Measurements from ENCODE around the gene GDPD5. TPM values are rescaled to one million over a fixed set of nuclear protein-coding genes. Genes with fewer than 3 reads are reported as not detected.
A peak's percentile ranks its signal among the peaks of the same experiment; 100 is the strongest.

Gene GDPD5
- total and polyA plus RNA-seq, 2 donors (not counting 1 experiment from before 2014, with no cell fraction given): 59.1 to 102 TPM

DNA sequence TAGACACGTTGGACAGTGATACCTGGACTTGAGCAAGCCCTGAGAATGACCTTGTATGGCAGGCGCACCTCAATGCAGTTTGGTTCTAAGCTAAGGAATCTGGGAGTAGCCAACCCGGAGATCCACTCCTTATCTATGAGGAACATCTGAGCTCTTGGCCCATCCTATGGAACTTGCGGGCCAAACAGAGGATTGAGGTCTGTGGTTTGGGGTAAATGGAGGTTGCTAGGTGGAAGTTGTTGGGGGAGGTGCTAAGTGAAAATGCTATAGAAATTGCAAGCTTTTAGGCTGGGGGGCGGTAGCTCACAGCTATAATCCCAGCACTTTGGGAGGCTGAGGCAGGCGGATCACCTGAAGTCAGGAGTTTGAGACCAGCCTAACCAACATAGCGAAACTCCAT lies 8.9 kb downstream of the GDPD5 start:
- H2AFZ ChIP-seq (ENCODE audit: insufficient read depth, low read depth, low read length, poor library complexity, severe bottlenecking): peak overlapping the region; percentile 67
- H3K27ac ChIP-seq (ENCODE audit: low read length in 2 of 2): no peak overlapping the region
- POLR2A ChIA-PET: interaction anchor here (0.6 kb wide), 2 partner anchors 9 to 16 kb away, joined by 3 to 5 read pairs; no protein-coding TSS in a partner anchor
- TF ChIP-seq, protein P1, sequence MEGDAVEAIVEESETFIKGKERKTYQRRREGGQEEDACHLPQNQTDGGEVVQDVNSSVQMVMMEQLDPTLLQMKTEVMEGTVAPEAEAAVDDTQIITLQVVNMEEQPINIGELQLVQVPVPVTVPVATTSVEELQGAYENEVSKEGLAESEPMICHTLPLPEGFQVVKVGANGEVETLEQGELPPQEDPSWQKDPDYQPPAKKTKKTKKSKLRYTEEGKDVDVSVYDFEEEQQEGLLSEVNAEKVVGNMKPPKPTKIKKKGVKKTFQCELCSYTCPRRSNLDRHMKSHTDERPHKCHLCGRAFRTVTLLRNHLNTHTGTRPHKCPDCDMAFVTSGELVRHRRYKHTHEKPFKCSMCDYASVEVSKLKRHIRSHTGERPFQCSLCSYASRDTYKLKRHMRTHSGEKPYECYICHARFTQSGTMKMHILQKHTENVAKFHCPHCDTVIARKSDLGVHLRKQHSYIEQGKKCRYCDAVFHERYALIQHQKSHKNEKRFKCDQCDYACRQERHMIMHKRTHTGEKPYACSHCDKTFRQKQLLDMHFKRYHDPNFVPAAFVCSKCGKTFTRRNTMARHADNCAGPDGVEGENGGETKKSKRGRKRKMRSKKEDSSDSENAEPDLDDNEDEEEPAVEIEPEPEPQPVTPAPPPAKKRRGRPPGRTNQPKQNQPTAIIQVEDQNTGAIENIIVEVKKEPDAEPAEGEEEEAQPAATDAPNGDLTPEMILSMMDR (IDR thresholded peaks at IDR 0.05): no peak
- TF ChIP-seq EZH2 (IDR thresholded peaks at IDR 0.05; ENCODE audit: borderline replicate concordance, insufficient read depth, low read depth, low read length, poor library complexity, severe bottlenecking): no peak
- no peaks in the 10 kb centered on the region for H4K20me1 ChIP-seq (ENCODE audit: control insufficient read depth, insufficient read depth, low read length, poor library complexity, severe bottlenecking)
- CTCF ChIA-PET: interaction anchor here (0.7 to 1.2 kb wide), 2 partner anchors 14 to 73 kb away, joined by 3 read pairs; no protein-coding TSS in a partner anchor
- no peaks in the 10 kb centered on the region for H3K27me3 ChIP-seq (replicated peaks in 1 of 4; ENCODE audit: control extremely low read depth in 1 of 4, control insufficient read depth in 3 of 4, insufficient read depth in 4 of 4, low read length in 3 of 4)
- no peak for ATAC-seq (ENCODE audit: low read depth)
- 93% methylated on average over 4 of the region's 7 CpGs for WGBS (ENCODE audit: insufficient coverage)
- H3K9ac ChIP-seq (ENCODE audit: low read length): peak overlapping the region; percentile 36
- Mint-ChIP-seq H3K4me3 (peak overlapping the region; percentile 81), H3K9me3 (ENCODE audit: insufficient read depth) (no peaks in the 10 kb centered on the region), H3K27me3 (no peaks in the 10 kb centered on the region), H3K27ac (peak overlapping the region; percentile 90), H3K4me1 (peaks cover 63% of the 10 kb centered on the region)
- H3K36me3 ChIP-seq (replicated peaks in 1 of 2; ENCODE audit: control extremely low read depth in 1 of 2, control insufficient read depth in 1 of 2, extremely low read depth in 1 of 2, insufficient read depth in 2 of 2, low read length in 1 of 2): no peaks in the 10 kb centered on the region
- H3K4me3 ChIP-seq (ENCODE audit: control extremely low read depth in 1 of 5, extremely low read depth in 1 of 5, insufficient read depth in 1 of 5, low read depth in 2 of 5, low read length in 4 of 5): peak overlapping the region in 2 of 5 experiments; percentile 2 to 25
- no peak for DNase-seq
- peak overlapping the region; percentile 70 for H3K4me2 ChIP-seq (replicated peaks; ENCODE audit: low read depth, low read length, poor library complexity, severe bottlenecking)
- peaks cover 0 to 8% (median 0%) of the 10 kb centered on the region in 3 donors for H3K9me3 ChIP-seq (ENCODE audit: control extremely low read depth in 1 of 3, control insufficient read depth in 2 of 3, insufficient read depth in 1 of 3, low read length in 2 of 3)
- peaks cover 7% of the 10 kb centered on the region for H3K79me2 ChIP-seq (ENCODE audit: control insufficient read depth, insufficient read depth, low read length)
- peaks cover 39 to 55% of the 10 kb centered on the region in 2 donors for H3K4me1 ChIP-seq (ENCODE audit: control insufficient read depth in 2 of 2, insufficient read depth in 2 of 2, low read length in 2 of 2)
- intact Hi-C loops (cut with micrococcal nuclease): loop anchor here (1.0 kb wide), 1 partner anchor 9 kb away; no protein-coding TSS in a partner anchor

DNA sequence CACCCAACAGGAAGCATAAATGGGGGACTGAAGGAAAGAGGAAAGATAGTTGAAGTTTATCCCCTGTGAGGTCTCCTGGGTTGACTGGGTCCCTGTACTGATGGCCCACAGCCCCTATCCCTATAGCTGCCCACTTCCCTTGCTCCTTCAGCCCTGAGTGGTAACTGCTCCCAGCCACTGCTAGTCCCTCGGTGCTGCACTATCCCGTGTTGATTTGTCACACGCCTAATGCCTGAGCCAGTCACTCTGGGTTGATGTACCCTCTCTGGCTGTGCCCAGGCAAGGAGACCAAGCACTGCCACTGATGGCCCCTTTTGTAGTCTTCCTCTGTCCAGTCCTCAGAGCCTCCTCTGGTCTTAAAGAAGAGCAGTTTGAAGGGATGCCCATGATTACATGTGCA lies 9.6 kb downstream of the GDPD5 start:
- ATAC-seq (ENCODE audit: low read depth) (no peak), DNase-seq (no peak)
- peak overlapping the region; percentile 26 for H3K27ac Mint-ChIP-seq
- H3K4me1 Mint-ChIP-seq: peaks cover 62% of the 10 kb centered on the region
- H3K4me3 Mint-ChIP-seq: peak overlapping the region; percentile 81
- no peaks in the 10 kb centered on the region for H3K36me3 ChIP-seq (replicated peaks in 1 of 2; ENCODE audit: control extremely low read depth in 1 of 2, control insufficient read depth in 1 of 2, extremely low read depth in 1 of 2, insufficient read depth in 2 of 2, low read length in 1 of 2)
- CTCF ChIA-PET: no interaction called here
- peaks cover 39 to 55% of the 10 kb centered on the region in 2 donors for H3K4me1 ChIP-seq (ENCODE audit: control insufficient read depth in 2 of 2, insufficient read depth in 2 of 2, low read length in 2 of 2)
- POLR2A ChIA-PET: interaction anchor here (0.6 kb wide), 2 partner anchors 8 to 17 kb away, joined by 3 to 5 read pairs; no protein-coding TSS in a partner anchor
- no peak overlapping the region for H3K4me2 ChIP-seq (replicated peaks; ENCODE audit: low read depth, low read length, poor library complexity, severe bottlenecking)
- H3K27me3 Mint-ChIP-seq: no peaks in the 10 kb centered on the region
- no peak overlapping the region for H3K27ac ChIP-seq (ENCODE audit: low read length in 2 of 2)
- intact Hi-C loops (cut with micrococcal nuclease): no loop called here
- 93% methylated on average over 3 of the region's 3 CpGs for WGBS (ENCODE audit: insufficient coverage)
- H3K9me3 ChIP-seq (ENCODE audit: control extremely low read depth in 1 of 3, control insufficient read depth in 2 of 3, insufficient read depth in 1 of 3, low read length in 2 of 3): peaks cover 0 to 8% (median 0%) of the 10 kb centered on the region in 3 donors
- H2AFZ ChIP-seq (ENCODE audit: insufficient read depth, low read depth, low read length, poor library complexity, severe bottlenecking): no peak overlapping the region
- no peak overlapping the region for H3K9ac ChIP-seq (ENCODE audit: low read length)
- no peaks in the 10 kb centered on the region for H3K9me3 Mint-ChIP-seq (ENCODE audit: insufficient read depth)
- no peaks in the 10 kb centered on the region for H4K20me1 ChIP-seq (ENCODE audit: control insufficient read depth, insufficient read depth, low read length, poor library complexity, severe bottlenecking)
- H3K4me3 ChIP-seq (ENCODE audit: control extremely low read depth in 1 of 5, extremely low read depth in 1 of 5, insufficient read depth in 1 of 5, low read depth in 2 of 5, low read length in 4 of 5): no peak overlapping the region
- H3K79me2 ChIP-seq (ENCODE audit: control insufficient read depth, insufficient read depth, low read length): peaks cover 7% of the 10 kb centered on the region
- H3K27me3 ChIP-seq (replicated peaks in 1 of 4; ENCODE audit: control extremely low read depth in 1 of 4, control insufficient read depth in 3 of 4, insufficient read depth in 4 of 4, low read length in 3 of 4): no peaks in the 10 kb centered on the region
- TF ChIP-seq, protein P1 (IDR thresholded peaks at IDR 0.05): no peak
- no peak for TF ChIP-seq EZH2 (IDR thresholded peaks at IDR 0.05; ENCODE audit: borderline replicate concordance, insufficient read depth, low read depth, low read length, poor library complexity, severe bottlenecking)
